ENCODE data around the gene PBRM1. TPM values are rescaled to one million over a fixed set of nuclear protein-coding genes. Genes with fewer than 3 reads are reported as not detected.

PBRM1 gene
- total and polyA plus RNA-seq, 2 donors (not counting 1 experiment from before 2014, with no cell fraction given), result 16.8 to 85.9 TPM

DNA sequence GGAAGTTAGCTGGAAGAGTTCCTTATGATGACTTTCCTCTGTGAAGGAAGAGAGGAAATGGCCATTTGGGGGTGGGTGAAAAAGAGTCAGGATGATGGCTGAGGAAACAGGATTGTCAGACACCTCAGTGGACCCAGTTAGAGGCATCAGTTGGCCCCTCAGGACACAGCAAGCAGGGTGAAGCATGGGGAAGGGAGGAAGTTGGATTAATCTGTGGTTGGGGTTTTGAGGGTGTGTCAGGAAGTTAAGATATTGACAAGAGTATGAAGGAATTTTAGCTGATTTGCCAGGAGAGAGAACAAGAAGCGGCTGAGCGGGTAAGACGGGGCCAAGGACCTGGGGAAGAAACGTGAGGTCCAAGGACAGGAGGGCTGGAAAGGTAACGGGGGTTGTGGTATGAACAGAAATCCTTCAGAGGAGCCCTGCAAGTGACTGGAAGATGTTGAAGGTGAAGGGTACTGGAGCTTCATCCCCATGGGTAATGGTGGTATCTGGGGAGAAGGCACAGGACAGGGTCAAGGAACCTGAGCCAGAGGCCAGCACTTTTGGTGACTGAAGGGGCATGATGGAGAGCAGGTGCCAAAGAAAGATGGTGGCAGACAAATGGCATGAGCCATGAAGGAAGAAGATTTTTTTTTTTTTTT, 146.6 kb downstream of the PBRM1 start:
- no peaks in the 10 kb centered on the region for H3K27me3 ChIP-seq (replicated peaks in 1 of 4; ENCODE audit: control extremely low read depth in 1 of 4, control insufficient read depth in 3 of 4, insufficient read depth in 4 of 4, low read length in 3 of 4)
- TF ChIP-seq EZH2 (IDR thresholded peaks at IDR 0.05; ENCODE audit: borderline replicate concordance, insufficient read depth, low read depth, low read length, poor library complexity, severe bottlenecking) (no peak), CTCF (IDR thresholded peaks at IDR 0.05) (no peak)
- ATAC-seq (ENCODE audit: low read depth) (no peak), DNase-seq (no peak)
- H2AFZ ChIP-seq (ENCODE audit: insufficient read depth, low read depth, low read length, poor library complexity, severe bottlenecking), result no peak overlapping the region
- no peaks in the 10 kb centered on the region for H3K9me3 Mint-ChIP-seq (ENCODE audit: insufficient read depth)
- H3K27me3 Mint-ChIP-seq, result no peaks in the 10 kb centered on the region
- peaks cover 40% of the 10 kb centered on the region for H3K4me1 Mint-ChIP-seq
- intact Hi-C loops (cut with micrococcal nuclease), result loop anchor here (5.0 to 10.0 kb wide), 5 partner anchors 262 to 1144 kb away; partner anchors contain the start of genes DUSP7, PRKCD, RBM15B and STIMATE
- no peaks in the 10 kb centered on the region for H3K9me3 ChIP-seq (ENCODE audit: control extremely low read depth in 1 of 3, control insufficient read depth in 2 of 3, insufficient read depth in 1 of 3, low read length in 2 of 3)
- H3K79me2 ChIP-seq (ENCODE audit: control insufficient read depth, insufficient read depth, low read length), result peaks cover 37% of the 10 kb centered on the region
- no peak overlapping the region for H3K9ac ChIP-seq (ENCODE audit: low read length)
- H3K27ac ChIP-seq (ENCODE audit: low read length in 2 of 2), result no peak overlapping the region
- peak overlapping the region; percentile 17 for H3K4me2 ChIP-seq (replicated peaks; ENCODE audit: low read depth, low read length, poor library complexity, severe bottlenecking)
- H3K4me3 ChIP-seq (ENCODE audit: control extremely low read depth in 1 of 5, extremely low read depth in 1 of 5, insufficient read depth in 1 of 5, low read depth in 2 of 5, low read length in 4 of 5), result no peak overlapping the region
- H3K4me1 ChIP-seq (ENCODE audit: control insufficient read depth in 2 of 2, insufficient read depth in 2 of 2, low read length in 2 of 2), result peaks cover 25 to 34% of the 10 kb centered on the region in 2 donors
- H4K20me1 ChIP-seq (ENCODE audit: control insufficient read depth, insufficient read depth, low read length, poor library complexity, severe bottlenecking), result no peaks in the 10 kb centered on the region
- ChIA-PET POLR2A (interaction anchor here (0.7 kb wide), 1 partner anchor 425 kb away, joined by 3 read pairs; no protein-coding TSS in a partner anchor), CTCF (interaction anchor here (0.7 kb wide), 1 partner anchor 39 kb away, joined by 3 read pairs; no protein-coding TSS in a partner anchor)
- 91% methylated on average over 5 of the region's 5 CpGs for WGBS (ENCODE audit: insufficient coverage)
- H3K36me3 ChIP-seq (replicated peaks in 1 of 2; ENCODE audit: control extremely low read depth in 1 of 2, control insufficient read depth in 1 of 2, extremely low read depth in 1 of 2, insufficient read depth in 2 of 2, low read length in 1 of 2), result no peaks in the 10 kb centered on the region
- peak overlapping the region; percentile 8 for H3K4me3 Mint-ChIP-seq
- H3K27ac Mint-ChIP-seq, result peak overlapping the region; percentile 43
